ENCODE results near the gene SPATA6L.

- TF ChIP-seq CTCF (conservative IDR thresholded peaks at IDR 0.05) (no peak), EZH2 (IDR thresholded peaks at IDR 0.05; ENCODE audit: low read depth) (no peak)
These were observed 45.3 kb downstream of the SPATA6L start for GRCh38 chr9:4620881-4621555.
